GM21528 (cell line): Measurements from ENCODE around the gene SAMM50.

Experiments
- ATAC-seq: cut with Tn5 transposase; IDR thresholded peaks from one replicate; pipeline ENCODE4 v1.9.1; 2021; ENCODE audit warnings: mild to moderate bottlenecking, moderate library complexity; ENCODE audit not compliant: unreplicated experiment, low FRiP score

The SAMM50 gene

DNA sequence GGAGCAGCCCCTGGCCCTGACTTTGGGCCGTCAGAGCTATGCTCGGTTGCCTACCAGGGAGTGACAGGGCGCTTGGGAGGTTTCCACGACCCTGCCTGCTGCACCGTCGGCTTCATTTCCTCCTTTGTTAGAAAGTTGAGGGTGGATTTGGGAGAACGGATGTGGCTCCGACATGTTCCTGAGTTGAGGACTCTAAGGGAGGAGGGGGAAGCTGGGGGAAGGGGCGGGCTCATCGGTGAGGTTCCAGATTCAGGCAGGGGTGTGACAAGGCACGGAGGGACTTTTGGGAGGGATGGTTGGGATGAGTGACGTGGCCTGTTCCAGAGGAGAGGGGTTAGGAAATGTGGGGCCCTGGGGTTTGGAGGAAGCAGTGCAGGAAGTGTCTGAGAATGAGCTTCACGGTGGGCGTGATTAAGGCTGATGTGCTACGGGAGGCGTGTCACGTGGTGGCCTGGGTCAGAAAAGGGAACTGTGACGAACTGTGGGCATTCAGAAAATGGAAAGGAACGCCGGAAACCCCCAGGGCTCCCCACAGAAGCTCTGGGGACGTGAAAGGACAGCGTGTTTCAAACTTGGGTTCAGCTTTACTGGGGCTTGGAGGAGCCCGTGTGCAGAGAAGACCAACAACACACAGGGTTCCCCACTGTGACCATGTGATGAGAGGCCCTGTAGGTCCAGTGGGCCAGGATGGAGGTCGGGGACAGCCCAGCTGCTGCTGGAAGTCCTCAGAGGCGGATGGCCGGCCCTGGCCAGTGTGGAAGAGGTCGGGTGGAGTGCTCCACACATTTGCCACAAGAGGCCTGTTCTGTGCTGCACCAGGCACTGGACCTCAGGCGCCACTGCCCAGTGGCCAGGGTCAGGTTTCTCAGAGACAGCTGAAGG lies 71.6 kb downstream of the SAMM50 start:
- ATAC-seq = peak; percentile 58

- ATAC-seq = no peak
These were observed 72.8 kb downstream of the SAMM50 start for GRCh38 chr22:44028091-44028490.

- no peak for ATAC-seq
These were observed 73.8 kb downstream of the SAMM50 start for GRCh38 chr22:44029069-44029468.

DNA sequence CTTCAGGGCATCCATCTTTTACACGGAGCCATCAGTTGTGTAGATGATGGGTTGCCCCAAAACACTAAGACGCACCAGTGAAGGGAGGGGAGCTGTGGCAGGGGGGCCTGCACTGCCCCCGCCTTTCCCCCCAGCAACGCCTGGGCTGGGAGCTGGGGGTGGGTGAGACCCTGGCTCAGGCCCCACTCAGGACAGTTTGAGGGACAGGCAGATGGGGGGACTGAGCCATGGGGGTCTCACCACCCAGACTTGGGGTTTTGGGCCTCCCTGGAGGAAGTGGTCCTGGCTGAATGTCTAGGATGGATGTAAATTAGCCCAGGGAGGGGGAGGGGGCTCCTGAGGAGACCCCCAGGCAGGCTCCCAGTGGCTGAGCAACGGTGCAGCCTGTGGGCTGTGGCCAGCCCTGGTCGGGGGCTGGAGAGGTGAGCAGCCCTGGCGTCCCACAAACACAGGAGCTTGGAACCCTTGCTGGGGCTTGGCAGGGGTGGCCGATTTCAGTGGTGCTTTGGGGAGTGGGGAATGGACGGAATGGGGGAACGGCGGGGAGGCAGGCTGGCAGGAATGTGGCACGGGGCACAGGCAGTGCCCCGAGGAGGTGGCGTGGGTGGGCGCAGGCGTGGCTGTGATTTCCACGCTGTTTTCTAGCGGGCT lies 74.9 kb downstream of the SAMM50 start:
- no peak for ATAC-seq

- ATAC-seq = no peak
These were observed 75.5 kb downstream of the SAMM50 start for GRCh38 chr22:44030702-44031082.

- ATAC-seq = no peak
These were observed 76.1 kb downstream of the SAMM50 start for GRCh38 chr22:44031158-44031952.

GRCh38 chr22:44032126-44032730 lies 77.0 kb downstream of the SAMM50 start:
- ATAC-seq = no peak

DNA sequence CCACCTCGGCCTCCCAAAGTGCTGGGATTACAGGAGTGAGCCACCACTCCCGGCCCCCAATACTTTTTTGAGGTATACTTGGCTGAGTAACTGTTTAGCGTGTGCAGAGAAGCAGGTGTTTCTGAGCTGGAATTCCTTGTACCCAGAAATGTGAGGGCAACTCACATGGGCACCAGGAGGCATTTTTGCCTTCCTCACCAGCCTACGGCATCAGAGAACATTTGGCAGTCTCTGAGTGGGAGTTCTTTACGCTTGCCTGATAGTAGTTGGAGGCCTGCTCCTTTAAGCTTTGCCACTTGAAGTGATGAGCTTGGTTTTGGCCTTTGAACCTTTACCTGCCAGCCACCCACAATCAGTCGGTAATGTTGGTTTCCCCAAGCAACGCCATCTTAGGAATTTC lies 78.0 kb downstream of the SAMM50 start:
- no peak for ATAC-seq

GRCh38 chr22:44033694-44034093 lies 78.5 kb downstream of the SAMM50 start:
- no peak for ATAC-seq

DNA sequence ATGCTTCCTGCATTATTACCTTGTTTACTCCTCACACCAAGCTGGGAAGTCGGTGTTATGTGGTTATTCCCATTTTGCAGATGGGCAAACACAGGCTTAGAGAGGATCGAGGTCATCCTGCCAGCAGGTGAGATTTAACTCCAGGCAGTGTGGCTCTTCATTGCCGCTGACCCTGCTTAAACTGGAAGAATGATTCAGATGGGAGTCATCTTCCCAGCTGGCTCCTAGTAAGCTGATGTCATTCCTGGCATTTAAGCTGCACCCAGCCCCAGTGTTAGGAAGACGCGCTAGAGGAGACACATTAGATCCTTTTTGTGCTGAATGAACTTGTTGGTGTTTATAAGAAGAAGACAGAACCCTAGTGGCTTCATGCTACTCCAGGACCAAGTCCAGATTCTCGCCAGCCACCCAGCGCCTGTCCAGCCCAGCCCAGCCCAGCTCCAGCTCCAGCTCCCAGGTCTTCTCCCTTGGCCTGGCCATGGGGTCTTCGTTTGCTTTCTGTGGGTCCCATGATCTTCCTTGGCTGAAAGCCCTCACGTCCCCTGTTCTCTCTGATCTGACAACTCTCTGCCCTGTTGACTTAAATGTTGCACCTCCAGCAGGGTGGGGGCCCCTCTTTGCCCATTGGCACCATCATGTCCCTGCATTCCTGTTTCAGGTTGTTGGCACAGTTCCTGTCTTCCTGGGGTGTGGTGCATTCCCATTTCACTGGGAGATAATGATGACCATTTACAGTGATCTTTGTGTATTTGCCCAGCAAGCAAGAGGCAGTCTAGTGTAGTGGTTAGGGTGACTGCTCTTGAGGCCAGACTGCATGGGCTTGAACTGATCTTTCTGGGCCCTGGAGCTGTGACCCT lies 82.5 kb downstream of the SAMM50 start:
- ATAC-seq = no peak

- ATAC-seq = no peak
These were observed 84.4 kb downstream of the SAMM50 start for GRCh38 chr22:44039566-44040171.

DNA sequence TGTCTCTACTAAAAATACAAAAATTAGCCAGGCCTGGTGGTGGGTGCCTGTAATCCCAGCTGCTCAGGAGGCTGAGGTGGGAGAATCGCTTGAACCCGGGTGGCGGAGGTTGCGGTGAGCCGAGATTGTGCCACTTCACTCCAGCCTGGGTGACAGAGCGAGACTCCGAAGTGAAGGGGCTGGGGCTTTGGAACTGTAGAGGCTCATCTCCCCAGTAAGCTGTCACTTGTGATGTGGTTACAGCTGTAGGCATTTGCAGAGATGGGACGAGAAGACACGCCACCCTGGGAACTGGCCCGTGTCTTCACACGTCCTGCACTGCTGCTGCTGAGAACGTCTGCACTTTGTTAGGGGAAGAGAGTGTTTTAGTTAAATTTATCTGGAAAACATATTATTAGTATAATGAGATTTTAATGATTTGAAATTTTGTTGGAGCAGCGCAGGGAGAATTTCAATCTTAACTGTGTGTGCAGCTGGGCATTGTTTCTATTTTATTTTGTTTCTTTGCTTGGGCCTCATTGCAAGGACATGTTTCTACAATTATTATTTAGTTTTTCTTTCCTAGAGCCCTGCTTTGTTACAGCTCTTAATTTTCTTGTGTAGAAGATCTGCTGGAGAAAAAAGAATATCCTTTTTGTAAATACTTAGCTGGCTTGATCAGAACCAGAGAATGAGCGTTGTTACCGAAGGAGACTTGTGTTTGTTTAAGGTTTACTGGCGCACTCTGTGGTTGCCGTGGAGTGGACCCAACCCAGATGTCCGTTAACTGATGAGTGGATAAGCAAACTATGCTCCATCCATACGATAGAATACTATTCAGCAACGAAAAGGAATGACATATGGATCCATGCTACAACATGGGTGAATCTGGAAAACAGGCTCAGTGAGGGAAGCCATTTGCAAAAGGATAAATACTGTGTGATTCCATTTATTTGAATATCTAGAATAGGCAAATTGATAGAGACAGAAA lies 87.3 kb downstream of the SAMM50 start:
- peak; percentile 68 for ATAC-seq

DNA sequence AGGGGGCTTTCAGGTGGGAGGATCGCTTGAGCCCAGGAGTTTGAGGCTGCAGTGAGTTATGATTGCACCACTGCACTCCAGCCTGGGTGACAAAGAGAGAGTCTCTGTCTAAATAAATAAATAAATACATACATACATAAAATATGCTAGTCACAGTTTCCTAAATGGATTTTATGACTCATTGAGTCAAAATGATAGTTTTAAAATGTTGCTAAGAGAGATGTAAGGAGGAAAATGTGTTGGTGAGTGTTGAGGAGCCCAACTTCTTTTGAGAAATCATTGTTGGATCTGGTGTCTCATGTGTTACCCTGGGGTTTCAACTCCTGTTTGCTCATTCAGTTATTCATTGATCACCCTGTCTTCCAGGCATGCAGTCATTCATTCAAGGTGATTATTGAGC lies 89.9 kb downstream of the SAMM50 start:
- no peak for ATAC-seq
